Mesendoderm (in vitro differentiated cells): ENCODE results near the gene EEF1AKMT3.
"Not testable (repeated sequence)": the region's sequence is repeated elsewhere in the genome, so short reads cannot be mapped to it uniquely, and the experiment has no call there.

Source experiments
- DNase-seq: peaks from one replicate; pipeline ENCODE4 v3.0.0; 2013
- H2AK5ac ChIP-seq: 2 replicates; pipeline ENCODE4 v1.6.1; 2013; ENCODE audit warnings: low read length, inconsistent platforms
- H2BK120ac ChIP-seq: 2 replicates; pipeline ENCODE4 v1.6.1; 2013; ENCODE audit warnings: low read depth, mild to moderate bottlenecking, low read length, moderate library complexity, mixed read lengths
- H2BK15ac ChIP-seq: replicated peaks from 2 replicates; pipeline ENCODE4 v1.6.1; 2013; ENCODE audit warnings: low read depth, mild to moderate bottlenecking, moderate library complexity
- H2BK5ac ChIP-seq: 2 replicates; pipeline ENCODE4 v1.6.1; 2013; ENCODE audit warnings: low read length, inconsistent platforms
- H3K18ac ChIP-seq: 2 replicates; pipeline ENCODE4 v1.6.1; 2013; ENCODE audit warnings: mild to moderate bottlenecking, low read length, mixed read lengths
- H3K23ac ChIP-seq: one replicate; pipeline ENCODE4 v1.6.1; 2013; ENCODE audit warnings: low read length
- H3K27ac ChIP-seq: 2 replicates; pipeline ENCODE4 v1.5.1; 2013; ENCODE audit warnings: low read depth, mild to moderate bottlenecking, inconsistent platforms, low read length, moderate library complexity
- H3K27me3 ChIP-seq: 2 replicates; pipeline ENCODE4 v1.6.1; 2013; ENCODE audit warnings: low read length, control low read depth, mild to moderate bottlenecking, inconsistent platforms; ENCODE audit not compliant: insufficient read depth, poor library complexity
- H3K36me3 ChIP-seq: 2 replicates; pipeline ENCODE4 v1.6.1; 2013; ENCODE audit warnings: low read length, inconsistent platforms; ENCODE audit not compliant: control insufficient read depth, insufficient read depth
- H3K4ac ChIP-seq: one replicate; pipeline ENCODE4 v1.6.1; 2013; ENCODE audit warnings: low read depth, mild to moderate bottlenecking, low read length, moderate library complexity
- H3K4me1 ChIP-seq: 2 replicates; pipeline ENCODE4 v1.6.1; 2013; ENCODE audit warnings: low read depth, low read length, inconsistent platforms; ENCODE audit not compliant: control insufficient read depth
- H3K4me2 ChIP-seq: 2 replicates; pipeline ENCODE4 v1.6.1; 2013; ENCODE audit warnings: low read length
- H3K4me3 ChIP-seq: 2 replicates; pipeline ENCODE4 v1.5.1; 2013; ENCODE audit warnings: mild to moderate bottlenecking, low read length
- H3K56ac ChIP-seq: one replicate; pipeline ENCODE4 v1.6.1; 2013; ENCODE audit warnings: low read length
- H3K79me1 ChIP-seq: 2 replicates; pipeline ENCODE4 v1.6.1; 2013; ENCODE audit warnings: low read length, inconsistent platforms
- H3K79me2 ChIP-seq: 2 replicates; pipeline ENCODE4 v1.6.1; 2013; ENCODE audit warnings: mild to moderate bottlenecking, low read length; ENCODE audit not compliant: control insufficient read depth, insufficient read depth
- H3K9ac ChIP-seq: 2 replicates; pipeline ENCODE4 v1.6.1; 2013; ENCODE audit warnings: low read length, inconsistent platforms
- H4K5ac ChIP-seq: one replicate; pipeline ENCODE4 v1.6.1; 2013; ENCODE audit warnings: low read length
- H4K8ac ChIP-seq: one replicate; pipeline ENCODE4 v1.6.1; 2013; ENCODE audit warnings: low read depth, mild to moderate bottlenecking, control low read depth, low read length, moderate library complexity
- WGBS: extraction: QIAGEN DNeasy Blood & Tissue Kit; methylation state at CpG from one replicate; pipeline ENCODE4 v1.1.7; 2013; ENCODE audit warnings: low lambda C conversion rate, missing lambda C conversion rate; ENCODE audit not compliant: insufficient coverage; ENCODE audit errors: extremely low coverage; 5-methylcytosine and 5-hydroxymethylcytosine counted together

Gene EEF1AKMT3

DNA sequence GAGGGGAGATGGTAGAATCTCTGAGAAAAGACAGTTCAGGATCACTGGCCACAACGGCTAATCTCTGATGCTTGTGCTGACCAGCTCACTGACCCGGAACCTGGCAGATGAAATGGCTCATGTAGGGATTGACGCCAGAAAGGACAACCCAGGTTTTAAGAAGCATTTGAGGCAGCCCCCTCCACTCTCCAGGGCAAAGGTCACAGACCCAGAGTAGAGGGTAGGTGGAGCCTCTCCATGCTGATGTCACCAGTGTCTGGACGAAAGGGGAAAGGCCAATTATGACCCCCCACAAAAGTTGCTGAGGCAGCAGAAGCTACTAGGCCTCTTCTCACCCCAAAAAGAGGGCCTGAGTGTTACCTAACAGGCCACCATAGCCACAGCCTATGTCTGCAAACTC is 1.7 kb upstream of the EEF1AKMT3 start:
- H3K23ac ChIP-seq = no peak overlapping the region
- no peak overlapping the region for H3K4me3 ChIP-seq
- H3K79me1 ChIP-seq = peaks cover 8% of the 10 kb centered on the region
- no peak overlapping the region for H4K5ac ChIP-seq
- H3K9ac ChIP-seq = peak overlapping the region; percentile 55
- peaks cover 3% of the 10 kb centered on the region for H3K79me2 ChIP-seq
- H3K36me3 ChIP-seq = peaks cover 2% of the 10 kb centered on the region
- no peak overlapping the region for H2BK120ac ChIP-seq
- H3K18ac ChIP-seq = no peak overlapping the region
- H2BK15ac ChIP-seq = no peak overlapping the region
- H2AK5ac ChIP-seq = no peak overlapping the region
- no peak overlapping the region for H3K27ac ChIP-seq
- H3K4me1 ChIP-seq = peaks cover 5% of the 10 kb centered on the region
- no peak for DNase-seq
- peaks cover 6% of the 10 kb centered on the region for H3K27me3 ChIP-seq
- no CpG with 5 or more reads among the region's 4 CpGs for WGBS
- H2BK5ac ChIP-seq = no peak overlapping the region
- H3K56ac ChIP-seq = no peak overlapping the region
- H3K4ac ChIP-seq = no peak overlapping the region
- H4K8ac ChIP-seq = no peak overlapping the region
- no peak overlapping the region for H3K4me2 ChIP-seq

DNA sequence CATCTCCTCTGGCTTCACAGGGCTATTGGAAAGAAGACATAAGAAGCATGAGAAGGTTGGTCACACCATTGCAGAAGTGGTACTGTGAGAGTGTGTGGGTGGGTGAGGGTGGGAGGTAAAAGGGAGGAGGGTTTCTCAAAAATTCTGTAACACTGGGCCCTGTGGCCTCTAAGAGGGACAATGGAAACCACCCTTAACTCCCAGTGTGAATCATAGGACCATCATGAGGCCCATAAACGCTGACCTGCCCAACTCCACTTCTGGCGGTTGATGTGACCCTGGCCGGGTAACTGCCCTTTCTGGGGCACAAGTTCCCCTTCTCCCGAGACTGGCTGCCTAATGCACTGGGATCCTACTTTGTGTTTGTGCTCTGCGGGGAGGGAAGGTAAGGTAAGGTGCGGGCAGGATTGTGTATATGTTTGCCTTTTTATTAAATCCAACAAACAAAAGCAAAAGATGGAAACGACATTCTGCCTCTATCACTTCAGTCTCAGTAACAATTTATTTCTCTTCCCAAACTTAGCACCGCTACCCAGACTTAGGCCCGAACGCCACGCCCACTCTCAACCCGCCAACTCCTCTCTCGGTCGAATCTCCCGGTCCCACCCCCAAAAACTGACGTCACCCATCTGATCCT is 1.1 kb upstream of the EEF1AKMT3 start:
- no peak overlapping the region for H2AK5ac ChIP-seq
- no peak overlapping the region for H2BK120ac ChIP-seq
- H3K27me3 ChIP-seq = no peaks in the 10 kb centered on the region
- no peak overlapping the region for H2BK5ac ChIP-seq
- no peak overlapping the region for H3K18ac ChIP-seq
- H4K5ac ChIP-seq = no peak overlapping the region
- DNase-seq = peak; percentile 97
- peaks cover 1% of the 10 kb centered on the region for H3K4me1 ChIP-seq
- no peak overlapping the region for H3K27ac ChIP-seq
- no peak overlapping the region for H3K4ac ChIP-seq
- no CpG with 5 or more reads among the region's 16 CpGs for WGBS
- no peak overlapping the region for H2BK15ac ChIP-seq
- no peak overlapping the region for H4K8ac ChIP-seq
- peak overlapping the region; percentile 51 for H3K4me3 ChIP-seq
- no peak overlapping the region for H3K23ac ChIP-seq
- H3K56ac ChIP-seq = peak overlapping the region; percentile 89
- H3K79me2 ChIP-seq = peaks cover 3% of the 10 kb centered on the region
- peak overlapping the region; percentile 69 for H3K4me2 ChIP-seq
- peaks cover 2% of the 10 kb centered on the region for H3K36me3 ChIP-seq
- peaks cover 8% of the 10 kb centered on the region for H3K79me1 ChIP-seq
- peak overlapping the region; percentile 55 for H3K9ac ChIP-seq

DNA sequence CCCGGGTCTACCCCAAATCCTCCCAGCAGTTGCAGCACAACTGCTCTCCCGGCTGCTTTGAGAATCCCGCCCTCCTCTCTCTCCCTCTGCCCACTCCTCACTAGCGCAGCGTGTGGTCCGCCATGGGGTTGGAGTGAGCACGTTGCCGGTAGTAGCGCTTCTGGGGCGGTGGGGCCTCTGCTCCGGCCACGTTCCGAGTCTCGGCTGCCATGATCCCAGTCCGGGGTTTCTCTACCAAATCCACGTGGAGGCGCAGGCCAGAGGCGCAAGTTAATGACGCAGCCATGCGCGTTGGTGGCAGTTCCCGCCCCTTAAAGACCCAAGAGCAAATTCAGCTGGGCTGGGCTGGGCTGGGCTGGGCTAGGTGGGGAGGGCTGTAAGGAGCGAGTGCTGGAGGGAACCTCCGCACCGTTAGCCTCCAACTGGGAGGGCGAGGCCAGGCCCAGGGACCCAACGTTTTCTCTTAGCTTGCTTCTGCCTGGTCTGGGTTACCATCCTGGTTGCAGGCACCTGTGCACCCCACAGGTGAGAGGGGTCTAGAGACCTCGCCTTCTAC is 463 bp upstream of the EEF1AKMT3 start, which contains the start of gene METTL1:
TSS of gene METTL1 (minus strand) at position 233 of the 556 bp plus-strand sequence. CDS start at position 211, 22 bp downstream.
- Histone ChIP-seq H3K27me3 (no peaks in the 10 kb centered on the region), H3K79me1 (peaks cover 8% of the 10 kb centered on the region), H4K5ac (no peak within 1 kb of the TSS), H3K4me1 (no peaks in the 10 kb centered on the region), H3K18ac (peak within 1 kb of the TSS; percentile 62), H3K27ac (peak within 1 kb of the TSS; percentile 59), H2BK15ac (no peak within 1 kb of the TSS), H2AK5ac (no peak within 1 kb of the TSS), H3K23ac (no peak within 1 kb of the TSS), H2BK120ac (no peak within 1 kb of the TSS), H3K4me3 (peak within 1 kb of the TSS; percentile 51), H3K4me2 (peak within 1 kb of the TSS; percentile 84), H3K4ac (peak within 1 kb of the TSS; percentile 60), H3K56ac (peak within 1 kb of the TSS; percentile 94), H2BK5ac (no peak within 1 kb of the TSS), H4K8ac (no peak within 1 kb of the TSS), H3K9ac (peak within 1 kb of the TSS; percentile 82), H3K79me2 (peaks cover 3% of the 10 kb centered on the region), H3K36me3 (peaks cover 2% of the 10 kb centered on the region)
- no CpG with 5 or more reads among the region's 28 CpGs for WGBS
- DNase-seq = peak; percentile 99

DNA sequence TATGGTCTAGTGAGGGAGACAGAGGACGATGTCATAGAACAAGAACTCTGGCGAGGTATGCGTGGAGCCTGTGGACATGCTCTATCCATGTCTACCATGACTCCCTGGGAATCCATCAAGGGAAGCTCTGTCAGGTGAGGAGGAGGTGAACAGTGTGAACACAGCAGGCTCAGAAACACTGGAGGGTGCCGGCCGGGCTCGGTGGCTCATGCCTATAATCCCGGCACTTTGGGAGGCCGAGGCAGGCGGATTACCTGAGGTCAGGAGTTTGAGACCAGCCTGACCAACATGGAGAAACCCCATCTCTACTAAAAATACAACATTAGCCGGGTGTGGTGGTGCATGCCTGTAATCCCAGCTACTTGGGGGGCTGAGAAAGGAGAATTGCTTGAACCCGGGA is 2.2 kb downstream of the EEF1AKMT3 start:
- DNase-seq = peak; percentile 44
- not testable (repeated sequence) for H3K36me3 ChIP-seq, H3K9ac ChIP-seq, H3K27ac ChIP-seq, H3K18ac ChIP-seq, H4K8ac ChIP-seq, H2BK5ac ChIP-seq, H3K4me2 ChIP-seq, H3K4ac ChIP-seq, H3K56ac ChIP-seq, H3K79me1 ChIP-seq, H3K27me3 ChIP-seq, H4K5ac ChIP-seq, H3K4me1 ChIP-seq, H3K4me3 ChIP-seq, H2AK5ac ChIP-seq, H2BK15ac ChIP-seq, H2BK120ac ChIP-seq, H3K79me2 ChIP-seq, H3K23ac ChIP-seq
- no CpG with 5 or more reads among the region's 11 CpGs for WGBS

DNA sequence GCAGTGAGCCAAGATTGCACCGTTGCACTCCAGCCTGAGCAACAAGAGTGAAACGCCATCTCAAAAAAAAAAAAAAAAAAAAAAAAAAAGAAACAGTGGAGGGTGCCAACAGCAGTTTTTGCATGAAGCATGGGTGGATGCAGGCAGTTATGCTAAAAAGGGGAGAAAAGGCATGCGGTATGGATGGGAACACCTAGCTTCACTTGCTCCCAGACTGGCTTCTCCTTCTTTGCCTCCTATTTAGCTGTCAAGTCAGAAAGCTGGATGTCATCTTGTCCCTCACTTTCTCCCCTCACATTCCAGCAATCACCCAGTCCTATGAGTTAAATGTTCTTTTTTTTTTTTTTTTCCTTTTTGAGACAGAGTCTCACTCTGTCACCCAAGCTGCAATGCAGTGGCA is 2.6 kb downstream of the EEF1AKMT3 start:
- H3K27ac ChIP-seq = no peak overlapping the region
- H3K79me2 ChIP-seq = peaks cover 3% of the 10 kb centered on the region
- no peaks in the 10 kb centered on the region for H3K4me1 ChIP-seq
- no peak overlapping the region for H2AK5ac ChIP-seq
- no peak overlapping the region for H2BK5ac ChIP-seq
- no peak overlapping the region for H3K4me2 ChIP-seq
- no peak overlapping the region for H3K23ac ChIP-seq
- no peak overlapping the region for H4K8ac ChIP-seq
- no peak overlapping the region for H3K4me3 ChIP-seq
- H4K5ac ChIP-seq = no peak overlapping the region
- H2BK120ac ChIP-seq = no peak overlapping the region
- no peaks in the 10 kb centered on the region for H3K36me3 ChIP-seq
- no peak overlapping the region for H2BK15ac ChIP-seq
- H3K27me3 ChIP-seq = no peaks in the 10 kb centered on the region
- WGBS = no CpG with 5 or more reads among the region's 3 CpGs
- H3K79me1 ChIP-seq = peaks cover 8% of the 10 kb centered on the region
- no peak overlapping the region for H3K56ac ChIP-seq
- no peak overlapping the region for H3K18ac ChIP-seq
- DNase-seq = no peak
- H3K9ac ChIP-seq = no peak overlapping the region
- no peak overlapping the region for H3K4ac ChIP-seq
